K562 (cell line): ENCODE measurements around the gene SND1. TPM values are rescaled to one million over a fixed set of nuclear protein-coding genes. Genes with fewer than 3 reads are reported as not detected.

Experiments
- ADNP ChIP-seq: fragments of 200-800 bp; sonication (Bioruptor generic); IDR thresholded peaks from 2 replicates; pipeline ENCODE4 v1.6.1; 2016; ENCODE audit warnings: missing genetic modification characterization, missing compliant biosample characterization
- BRD4 ChIP-seq: fragments of 200-600 bp; sonication (generic); IDR thresholded peaks from 2 replicates; pipeline ENCODE4 v1.6.1; 2017; ENCODE audit warnings: inconsistent platforms
- FOXA3 ChIP-seq, 2 experiments: fragments of 450-650 bp in 1 of 2; sonication (generic) in 1 of 2; formaldehyde crosslinking; IDR thresholded peaks in 1 of 2; conservative IDR thresholded peaks in 1 of 2; 2 replicates each; pipeline versions ENCODE4 v1.4.0 to v1.8.0; 2020 to 2022; ENCODE audit warnings: mild to moderate bottlenecking in 2 of 2, missing genetic modification reagents in 1 of 2
- GABPA ChIP-seq: fragments of 200-800 bp; sonication (Bioruptor generic); conservative IDR thresholded peaks from 2 replicates; pipeline ENCODE4 v1.6.1; 2016; ENCODE audit warnings: low read depth, missing genetic modification characterization, missing compliant biosample characterization
- HNRNPH1 ChIP-seq: fragments of 200-400 bp; formaldehyde crosslinking; optimal IDR thresholded peaks from 2 replicates; pipeline ENCODE3; 2017; ENCODE audit warnings: low read depth, mild to moderate bottlenecking, low read length, moderate library complexity
- KDM1A ChIP-seq, 2 experiments: fragments of 450-650 bp; IDR thresholded peaks; 2 replicates each; pipeline ENCODE4 v1.6.1; 2016; ENCODE audit warnings: mild to moderate bottlenecking in 2 of 2
- L3MBTL2 ChIP-seq: fragments of 450-650 bp; IDR thresholded peaks from 2 replicates; pipeline ENCODE4 v1.6.1; 2016; ENCODE audit warnings: mild to moderate bottlenecking, moderate library complexity
- NFIC ChIP-seq: fragments of 450-650 bp; IDR thresholded peaks from 2 replicates; pipeline ENCODE4 v1.6.1; 2017; ENCODE audit warnings: mild to moderate bottlenecking, inconsistent platforms
- SMAD2 ChIP-seq: fragments of 150-350 bp; IDR thresholded peaks from 2 replicates; pipeline ENCODE4 v1.6.1; 2014; ENCODE audit warnings: low read depth, mild to moderate bottlenecking, low read length
- SRSF9 ChIP-seq: fragments of 200-400 bp; formaldehyde crosslinking; IDR thresholded peaks from 2 replicates; pipeline ENCODE4 v1.6.1; 2017; ENCODE audit warnings: low read depth, low read length, borderline replicate concordance
- TBP ChIP-seq: optimal IDR thresholded peaks from 2 replicates; pipeline ENCODE3; 2011; ENCODE audit warnings: low read depth, low read length, improper control_type of control experiment
- TEAD4 ChIP-seq, 2 experiments: sonication (generic) in 1 of 2; formaldehyde crosslinking in 1 of 2; IDR thresholded peaks; 2 replicates each; pipeline versions ENCODE4 v1.6.1 to v1.8.0; 2012 to 2022; ENCODE audit warnings: borderline replicate concordance in 1 of 2, inconsistent platforms in 1 of 2, low read length in 1 of 2, mild to moderate bottlenecking in 1 of 2, missing genetic modification reagents in 1 of 2
- ZBTB11 ChIP-seq, 3 experiments: fragments of 200-800 bp in 1 of 3; fragments of 250-450 bp in 1 of 3; fragments of 450-650 bp in 1 of 3; sonication (Bioruptor Pico) in 1 of 3; sonication (Bioruptor generic) in 1 of 3; formaldehyde crosslinking in 1 of 3; IDR thresholded peaks; 2 replicates each; pipeline versions ENCODE4 v1.6.1 to v1.8.0; 2016 to 2022; ENCODE audit warnings: mild to moderate bottlenecking in 2 of 3, missing genetic modification characterization in 2 of 3, missing compliant biosample characterization in 1 of 3, moderate library complexity in 1 of 3
- ZFP36 ChIP-seq: fragments of 150-350 bp; IDR thresholded peaks from 2 replicates; pipeline ENCODE4 v1.6.1; 2018; ENCODE audit warnings: low read length, low read depth; ENCODE audit not compliant: partially characterized antibody
- ZNF146 ChIP-seq: IDR thresholded peaks from one replicate; pipeline ENCODE4 v1.6.1; 2018; ENCODE audit warnings: missing compliant biosample characterization; ENCODE audit not compliant: unreplicated experiment
- polyA plus RNA-seq, 8 experiments: library from polyadenylated mRNA; depleted of rRNA in 4 of 8; stranded (reverse) in 5 of 8; unstranded in 3 of 8; fragments of >200 nt; fragmentation: Nextera tagmentation in 2 of 8; fragmentation: Illumina TruSeq in 1 of 8; extraction: Ambion mirVana in 2 of 8; extraction: Trizol in 1 of 8; gene quantifications; 2 replicates each; pipeline versions ENCODE4 v1.2.1 to v1.2.3, GENCODE V29; 2011 to 2014; ENCODE audit warnings: inconsistent platforms in 1 of 8, missing spikeins in 1 of 8
- total RNA-seq, 7 experiments: library from RNA; depleted of rRNA in 6 of 7; stranded (reverse); fragments of >200 nt in 6 of 7; fragmentation: Illumina TruSeq in 2 of 7; extraction: Trizol in 2 of 7; gene quantifications; 2 replicates each; pipeline versions ENCODE4 v1.2.1 to v1.2.3, GENCODE V29; 2011 to 2021; ENCODE audit warnings: low replicate concordance in 1 of 7
- TF ChIP-seq, protein P1 (sequence below): sonication (generic); formaldehyde crosslinking; IDR thresholded peaks from 2 replicates; pipeline ENCODE4 v1.8.0; 2022; ENCODE audit warnings: mild to moderate bottlenecking, missing genetic modification reagents
- TF ChIP-seq, protein P2 (sequence below): fragments of 250-450 bp; sonication (Bioruptor Pico); IDR thresholded peaks from 2 replicates; pipeline ENCODE4 v1.9.0; 2021; ENCODE audit warnings: mild to moderate bottlenecking, inconsistent platforms
- TF ChIP-seq, protein P3 (sequence below), 3 experiments: IDR thresholded peaks in 2 of 3; conservative IDR thresholded peaks in 1 of 3; 2 replicates each; pipeline ENCODE4 v1.5.1; 2011 to 2012; ENCODE audit warnings: low read length in 3 of 3, mild to moderate bottlenecking in 3 of 3, control low read depth in 2 of 3, improper control_type of control experiment in 1 of 3, inconsistent platforms in 1 of 3, low read depth in 1 of 3, mixed read lengths in 1 of 3, moderate library complexity in 1 of 3; ENCODE audit not compliant: insufficient read depth in 2 of 3

SND1 gene
- total and polyA plus RNA-seq, 9 of the 15 experiments (the other 6 are each of a cell fraction or from before 2014, with no cell fraction given), result 46.5 to 307 (median 191) TPM

- TF ChIP-seq ZBTB11 (CRISPR knock-in tag; IDR thresholded peaks at IDR 0.05) (peak in 2 of 3 experiments; percentile 88 to 96; a peak in 4 of 6 replicates), ZNF146 (CRISPR knock-in tag) (no peak), L3MBTL2 (0 out of 2 replicates have a peak, but pooled peaks have one; percentile 35), SRSF9 (no peak), FOXA3 (CRISPR knock-in tag; conservative IDR thresholded peaks at IDR 0.05 in 1 of 2, IDR thresholded peaks at IDR 0.05 in 1 of 2) (no peak), KDM1A (IDR thresholded peaks at IDR 0.05) (no peak), TBP (peak; percentile 17), NFIC (no peak), SMAD2 (no peak), ADNP (tag) (no peak), GABPA (tag) (peak; percentile 92), TEAD4 (IDR thresholded peaks at IDR 0.05; ENCODE audit: low read length) (no peak), TEAD4 (CRISPR knock-in tag; IDR thresholded peaks at IDR 0.05; ENCODE audit: borderline replicate concordance) (no peak), HNRNPH1 (no peak), ZFP36 (no peak), BRD4 (peak; percentile 73; the same call in 1 of the 2 replicates)
- TF ChIP-seq, protein P1, sequence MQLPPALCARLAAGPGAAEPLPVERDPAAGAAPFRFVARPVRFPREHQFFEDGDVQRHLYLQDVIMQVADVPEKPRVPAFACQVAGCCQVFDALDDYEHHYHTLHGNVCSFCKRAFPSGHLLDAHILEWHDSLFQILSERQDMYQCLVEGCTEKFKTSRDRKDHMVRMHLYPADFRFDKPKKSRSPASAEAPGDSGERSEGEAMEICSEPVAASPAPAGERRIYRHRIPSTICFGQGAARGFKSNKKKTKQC (CRISPR knock-in tag), result peak; percentile 66; the same call in 1 of the 2 replicates
- TF ChIP-seq, protein P2, sequence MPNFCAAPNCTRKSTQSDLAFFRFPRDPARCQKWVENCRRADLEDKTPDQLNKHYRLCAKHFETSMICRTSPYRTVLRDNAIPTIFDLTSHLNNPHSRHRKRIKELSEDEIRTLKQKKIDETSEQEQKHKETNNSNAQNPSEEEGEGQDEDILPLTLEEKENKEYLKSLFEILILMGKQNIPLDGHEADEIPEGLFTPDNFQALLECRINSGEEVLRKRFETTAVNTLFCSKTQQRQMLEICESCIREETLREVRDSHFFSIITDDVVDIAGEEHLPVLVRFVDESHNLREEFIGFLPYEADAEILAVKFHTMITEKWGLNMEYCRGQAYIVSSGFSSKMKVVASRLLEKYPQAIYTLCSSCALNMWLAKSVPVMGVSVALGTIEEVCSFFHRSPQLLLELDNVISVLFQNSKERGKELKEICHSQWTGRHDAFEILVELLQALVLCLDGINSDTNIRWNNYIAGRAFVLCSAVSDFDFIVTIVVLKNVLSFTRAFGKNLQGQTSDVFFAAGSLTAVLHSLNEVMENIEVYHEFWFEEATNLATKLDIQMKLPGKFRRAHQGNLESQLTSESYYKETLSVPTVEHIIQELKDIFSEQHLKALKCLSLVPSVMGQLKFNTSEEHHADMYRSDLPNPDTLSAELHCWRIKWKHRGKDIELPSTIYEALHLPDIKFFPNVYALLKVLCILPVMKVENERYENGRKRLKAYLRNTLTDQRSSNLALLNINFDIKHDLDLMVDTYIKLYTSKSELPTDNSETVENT (CRISPR knock-in tag), result 0 out of 2 replicates have a peak, but pooled peaks have one; percentile 43
- TF ChIP-seq, protein P3, sequence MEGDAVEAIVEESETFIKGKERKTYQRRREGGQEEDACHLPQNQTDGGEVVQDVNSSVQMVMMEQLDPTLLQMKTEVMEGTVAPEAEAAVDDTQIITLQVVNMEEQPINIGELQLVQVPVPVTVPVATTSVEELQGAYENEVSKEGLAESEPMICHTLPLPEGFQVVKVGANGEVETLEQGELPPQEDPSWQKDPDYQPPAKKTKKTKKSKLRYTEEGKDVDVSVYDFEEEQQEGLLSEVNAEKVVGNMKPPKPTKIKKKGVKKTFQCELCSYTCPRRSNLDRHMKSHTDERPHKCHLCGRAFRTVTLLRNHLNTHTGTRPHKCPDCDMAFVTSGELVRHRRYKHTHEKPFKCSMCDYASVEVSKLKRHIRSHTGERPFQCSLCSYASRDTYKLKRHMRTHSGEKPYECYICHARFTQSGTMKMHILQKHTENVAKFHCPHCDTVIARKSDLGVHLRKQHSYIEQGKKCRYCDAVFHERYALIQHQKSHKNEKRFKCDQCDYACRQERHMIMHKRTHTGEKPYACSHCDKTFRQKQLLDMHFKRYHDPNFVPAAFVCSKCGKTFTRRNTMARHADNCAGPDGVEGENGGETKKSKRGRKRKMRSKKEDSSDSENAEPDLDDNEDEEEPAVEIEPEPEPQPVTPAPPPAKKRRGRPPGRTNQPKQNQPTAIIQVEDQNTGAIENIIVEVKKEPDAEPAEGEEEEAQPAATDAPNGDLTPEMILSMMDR (IDR thresholded peaks at IDR 0.05 in 2 of 3, conservative IDR thresholded peaks at IDR 0.05 in 1 of 3; ENCODE audit: insufficient read depth in 2 of 3, low read depth in 1 of 3, low read length in 3 of 3), result no peak
Observed at GRCh38 chr7:128121711-128122530, 469.9 kb downstream of the SND1 start (continued).
